A549 (cell line): ENCODE data around the gene CPO.

Source experiments
- CBX2 ChIP-seq: fragments of 200-600 bp; sonication (generic); IDR thresholded peaks from 2 replicates; pipeline ENCODE4 v1.6.1; 2016; ENCODE audit warnings: low read depth, mild to moderate bottlenecking, borderline replicate concordance
- CTCF ChIP-seq: fragments of >200 bp; sonication (Bioruptor Twin); formaldehyde crosslinking; IDR thresholded peaks from 3 replicates; pipeline ENCODE4 v1.5.1; 2016
- EP300 ChIP-seq, 2 experiments: fragments of >200 bp; sonication (Bioruptor Twin); formaldehyde crosslinking; IDR thresholded peaks; 2 replicates in 1 of 2; 3 replicates in 1 of 2; pipeline ENCODE4 v1.6.1; 2016 to 2017
- HDAC2 ChIP-seq: fragments of 200-600 bp; sonication (generic); IDR thresholded peaks from 2 replicates; pipeline ENCODE4 v1.6.1; 2016
- MAZ ChIP-seq: fragments of 150-350 bp; IDR thresholded peaks from 2 replicates; pipeline ENCODE4 v1.6.1; 2014; ENCODE audit warnings: antibody characterized with exemption, low read depth, low read length, borderline replicate concordance
- RAD21 ChIP-seq, 2 experiments: fragments of >200 bp in 1 of 2; sonication (Bioruptor Twin) in 1 of 2; formaldehyde crosslinking in 1 of 2; IDR thresholded peaks in 1 of 2; conservative IDR thresholded peaks in 1 of 2; 2 replicates in 1 of 2; 3 replicates in 1 of 2; pipeline ENCODE4 v1.6.1; 2012 to 2018; ENCODE audit warnings: inconsistent platforms in 1 of 2
- TF ChIP-seq, protein P1 (sequence below): fragments of 450-650 bp; IDR thresholded peaks from 2 replicates; pipeline ENCODE4 v1.6.1; 2014; ENCODE audit warnings: antibody characterized with exemption

- TF ChIP-seq CTCF (no peak), MAZ (no peak), EP300 (IDR thresholded peaks at IDR 0.05) (no peak), RAD21 (conservative IDR thresholded peaks at IDR 0.05 in 1 of 2, IDR thresholded peaks at IDR 0.05 in 1 of 2) (no peak), HDAC2 (no peak), CBX2 (no peak)
- TF ChIP-seq, protein P1, sequence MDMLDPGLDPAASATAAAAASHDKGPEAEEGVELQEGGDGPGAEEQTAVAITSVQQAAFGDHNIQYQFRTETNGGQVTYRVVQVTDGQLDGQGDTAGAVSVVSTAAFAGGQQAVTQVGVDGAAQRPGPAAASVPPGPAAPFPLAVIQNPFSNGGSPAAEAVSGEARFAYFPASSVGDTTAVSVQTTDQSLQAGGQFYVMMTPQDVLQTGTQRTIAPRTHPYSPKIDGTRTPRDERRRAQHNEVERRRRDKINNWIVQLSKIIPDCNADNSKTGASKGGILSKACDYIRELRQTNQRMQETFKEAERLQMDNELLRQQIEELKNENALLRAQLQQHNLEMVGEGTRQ, result no peak
Measured at GRCh38 chr2:206993964-206994363, 54.6 kb downstream of the CPO start.
